Lower lobe of right lung (tissue), 2 donors: ENCODE measurements around the gene PTRHD1. TPM values are rescaled to one million over a fixed set of nuclear protein-coding genes. Genes with fewer than 3 reads are reported as not detected.

Experiments
- ATAC-seq, 2 donors: fragments of 200-7000 bp; cut with Tn5 transposase; one replicate each; pipeline ENCODE4 v1.9.1; 2020 to 2022; ENCODE audit warnings: mild to moderate bottlenecking in 2 of 2, moderate library complexity in 2 of 2
- DNase-seq: peaks from one replicate; pipeline ENCODE4 v3.0.0-alpha.2; 2020
- H3K27ac ChIP-seq: fragments of 200-600 bp; one replicate; pipeline ENCODE4 v1.8.0; 2022
- H3K27me3 ChIP-seq: fragments of 200-600 bp; one replicate; pipeline ENCODE4 v1.8.0; 2022; ENCODE audit warnings: low read depth
- H3K36me3 ChIP-seq: fragments of 200-600 bp; one replicate; pipeline ENCODE4 v1.8.0; 2022; ENCODE audit warnings: mild to moderate bottlenecking
- H3K4me1 ChIP-seq: fragments of 200-600 bp; one replicate; pipeline ENCODE4 v1.8.0; 2022
- H3K4me3 ChIP-seq: fragments of 200-600 bp; one replicate; pipeline ENCODE4 v1.8.0; 2022; ENCODE audit warnings: mild to moderate bottlenecking
- H3K9me3 ChIP-seq: fragments of 200-600 bp; one replicate; pipeline ENCODE4 v1.8.0; 2022
- intact Hi-C: fragments of 100-400 bp; cut with DNase I; formaldehyde crosslinking; loops from one replicate; pipeline ENCODE4 v1.11.0; 2022
- total RNA-seq: library from RNA; stranded (reverse); fragmentation: NEBNext Ultra II Directional; extraction: Animal tissue kit (Norgen Biotek cat#: 25700); gene quantifications from one replicate; pipeline ENCODE4 v1.2.1, GENCODE V29; 2021
- TF ChIP-seq, protein P1 (sequence below): fragments of 200-600 bp; IDR thresholded peaks from one replicate; pipeline ENCODE4 v1.8.0; 2022; ENCODE audit warnings: antibody characterized with exemption, mild to moderate bottlenecking
- donor health status: DM: no; HTN: yes; CAD: no; lungs with severe emphysema.

PTRHD1 gene
- total RNA-seq, 1 donor from 2014 or later, result 24.6 TPM

DNA sequence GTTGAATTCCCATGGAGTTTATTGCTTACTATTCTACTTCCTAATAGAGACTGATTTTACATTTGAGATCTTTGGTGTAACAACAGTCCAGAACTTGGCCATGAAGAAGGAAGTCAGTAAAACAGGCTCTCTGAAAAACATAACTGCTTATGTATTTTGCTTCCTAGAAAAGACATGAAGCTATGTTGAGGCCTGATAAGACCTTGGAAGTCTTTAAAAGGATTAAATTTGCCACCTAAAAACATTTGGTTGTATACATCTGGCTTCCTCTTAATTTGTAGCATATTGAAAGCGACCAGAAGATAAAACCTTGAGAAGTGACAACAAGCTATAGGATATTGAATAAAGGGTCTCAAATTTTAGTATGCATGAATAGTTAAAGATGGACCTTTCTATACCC lies 36.4 kb downstream of the PTRHD1 start:
- no peaks in the 10 kb centered on the region for H3K9me3 ChIP-seq
- TF ChIP-seq, protein P1, sequence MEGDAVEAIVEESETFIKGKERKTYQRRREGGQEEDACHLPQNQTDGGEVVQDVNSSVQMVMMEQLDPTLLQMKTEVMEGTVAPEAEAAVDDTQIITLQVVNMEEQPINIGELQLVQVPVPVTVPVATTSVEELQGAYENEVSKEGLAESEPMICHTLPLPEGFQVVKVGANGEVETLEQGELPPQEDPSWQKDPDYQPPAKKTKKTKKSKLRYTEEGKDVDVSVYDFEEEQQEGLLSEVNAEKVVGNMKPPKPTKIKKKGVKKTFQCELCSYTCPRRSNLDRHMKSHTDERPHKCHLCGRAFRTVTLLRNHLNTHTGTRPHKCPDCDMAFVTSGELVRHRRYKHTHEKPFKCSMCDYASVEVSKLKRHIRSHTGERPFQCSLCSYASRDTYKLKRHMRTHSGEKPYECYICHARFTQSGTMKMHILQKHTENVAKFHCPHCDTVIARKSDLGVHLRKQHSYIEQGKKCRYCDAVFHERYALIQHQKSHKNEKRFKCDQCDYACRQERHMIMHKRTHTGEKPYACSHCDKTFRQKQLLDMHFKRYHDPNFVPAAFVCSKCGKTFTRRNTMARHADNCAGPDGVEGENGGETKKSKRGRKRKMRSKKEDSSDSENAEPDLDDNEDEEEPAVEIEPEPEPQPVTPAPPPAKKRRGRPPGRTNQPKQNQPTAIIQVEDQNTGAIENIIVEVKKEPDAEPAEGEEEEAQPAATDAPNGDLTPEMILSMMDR, result no peak
- H3K27ac ChIP-seq, result no peak overlapping the region
- peaks cover 84% of the 10 kb centered on the region for H3K36me3 ChIP-seq
- no peaks in the 10 kb centered on the region for H3K4me1 ChIP-seq
- no peak overlapping the region for H3K4me3 ChIP-seq
- ATAC-seq, result no peak
- DNase-seq, result no peak
- H3K27me3 ChIP-seq, result no peaks in the 10 kb centered on the region
- intact Hi-C loops, result no loop called here

DNA sequence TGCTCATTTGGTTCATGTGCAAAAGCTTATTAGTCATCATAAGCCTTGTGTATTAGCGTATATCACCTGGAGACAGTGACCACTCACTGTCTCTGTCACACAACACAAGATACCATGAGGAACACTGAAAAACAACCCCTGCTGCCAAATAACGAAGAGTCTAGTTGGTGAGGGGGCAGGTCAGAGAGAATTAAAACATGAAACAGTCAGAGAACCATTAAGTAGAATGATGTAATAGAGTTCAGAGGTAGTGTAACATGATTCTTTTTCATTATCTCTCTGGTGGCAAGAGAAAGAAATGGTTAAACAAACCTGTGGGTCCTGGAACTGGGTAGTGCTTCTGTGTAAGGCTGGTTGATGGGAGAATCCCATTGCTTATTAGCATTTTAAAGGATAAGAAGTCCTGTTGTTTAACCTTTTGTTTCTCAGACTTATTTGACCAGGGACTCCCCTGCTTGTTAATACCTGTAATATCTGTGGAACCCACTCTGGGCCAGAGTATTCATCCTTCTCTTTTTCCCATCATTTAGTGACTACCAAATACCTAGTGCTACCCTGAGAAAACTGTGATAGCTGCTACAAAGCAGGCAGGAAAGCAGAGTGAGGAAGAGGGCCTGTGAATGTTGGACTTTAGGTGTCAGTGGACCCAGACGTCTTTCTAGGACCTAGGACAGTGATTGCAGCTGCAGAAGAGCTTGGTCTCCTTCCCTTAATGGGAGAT lies 38.0 kb downstream of the PTRHD1 start:
- no peaks in the 10 kb centered on the region for H3K27me3 ChIP-seq
- no peak overlapping the region for H3K4me3 ChIP-seq
- no peak for DNase-seq
- intact Hi-C loops, result no loop called here
- H3K9me3 ChIP-seq, result no peaks in the 10 kb centered on the region
- peaks cover 84% of the 10 kb centered on the region for H3K36me3 ChIP-seq
- TF ChIP-seq, protein P1, result no peak
- no peaks in the 10 kb centered on the region for H3K4me1 ChIP-seq
- no peak for ATAC-seq
- no peak overlapping the region for H3K27ac ChIP-seq

- no peak for ATAC-seq
- DNase-seq, result no peak
- TF ChIP-seq, protein P1, result no peak
- intact Hi-C loops, result no loop called here
- no peak overlapping the region for H3K4me3 ChIP-seq
- no peaks in the 10 kb centered on the region for H3K9me3 ChIP-seq
- peaks cover 4% of the 10 kb centered on the region for H3K4me1 ChIP-seq
- H3K36me3 ChIP-seq, result peaks cover 51% of the 10 kb centered on the region
- no peaks in the 10 kb centered on the region for H3K27me3 ChIP-seq
- no peak overlapping the region for H3K27ac ChIP-seq
Measured at GRCh38 chr2:24749069-24749691, 44.0 kb downstream of the PTRHD1 start.

GRCh38 chr2:24747299-24747698 lies 45.9 kb downstream of the PTRHD1 start:
- Histone ChIP-seq H3K27me3 (no peaks in the 10 kb centered on the region), H3K9me3 (no peaks in the 10 kb centered on the region), H3K4me1 (peaks cover 12% of the 10 kb centered on the region), H3K4me3 (no peak overlapping the region), H3K36me3 (peaks cover 48% of the 10 kb centered on the region), H3K27ac (no peak overlapping the region)
- TF ChIP-seq, protein P1, result no peak
- ATAC-seq (no peak), DNase-seq (no peak)
- intact Hi-C loops, result no loop called here

- Histone ChIP-seq H3K36me3 (peaks cover 49% of the 10 kb centered on the region), H3K4me3 (no peak overlapping the region), H3K4me1 (peaks cover 12% of the 10 kb centered on the region), H3K27ac (no peak overlapping the region), H3K9me3 (no peaks in the 10 kb centered on the region), H3K27me3 (no peaks in the 10 kb centered on the region)
- intact Hi-C loops, result no loop called here
- TF ChIP-seq, protein P1, result no peak
- ATAC-seq (no peak), DNase-seq (no peak)
Measured at GRCh38 chr2:24745825-24746224, 47.4 kb downstream of the PTRHD1 start.
